PC-3 (cell line): ENCODE results near the gene NMUR2. TPM values are rescaled to one million over a fixed set of nuclear protein-coding genes. Genes with fewer than 3 reads are reported as not detected.

Experiments used
- ATAC-seq: fragments of 200-7000 bp; cut with Tn5 transposase; 2 replicates; pipeline ENCODE4 v1.9.1; 2020; ENCODE audit warnings: mild to moderate bottlenecking, moderate library complexity
- Bru-seq: library from RNA; stranded (reverse); fragments of 400-500 nt; gene quantifications from one replicate; lab custom pipeline; 2021; lab: Mats Ljungman, UMichigan
- BruChase-seq, 2 experiments: library from RNA; stranded (reverse); fragments of 400-500 nt; gene quantifications; one replicate each; lab custom pipeline; 2021; lab: Mats Ljungman, UMichigan
- BruUV-seq: library from RNA; stranded (reverse); fragments of 400-500 nt; replicated peaks from 2 replicates; lab custom pipeline; 2021; lab: Mats Ljungman, UMichigan
- CTCF ChIA-PET: fragments of 300-600 bp; sonication (Branson Sonifier 250); formaldehyde crosslinking; loops from one replicate; lab custom pipeline; 2022; ENCODE audit warnings: antibody characterized with exemption; lab: Charles Lee
- POLR2A ChIA-PET: fragments of 300-600 bp; sonication (Branson Sonifier 250); formaldehyde crosslinking; loops from one replicate; lab custom pipeline; 2022; ENCODE audit warnings: antibody characterized with exemption; ENCODE audit not compliant: unreplicated experiment; lab: Charles Lee
- DNase-seq: peaks from one replicate; pipeline ENCODE4 v3.0.0-alpha.2; 2015
- H2AFZ ChIP-seq: fragments of 300-600 bp; sonication (generic); 2 replicates; pipeline ENCODE4 v1.6.0; 2016; ENCODE audit warnings: antibody characterized with exemption, low read length
- H3F3A ChIP-seq: fragments of 300-600 bp; sonication (generic); one replicate; pipeline ENCODE4 v1.6.0; 2017; ENCODE audit warnings: antibody characterized with exemption, low read length, control low read depth, mild to moderate bottlenecking; ENCODE audit not compliant: unreplicated experiment
- H3K27ac ChIP-seq: fragments of 300-600 bp; sonication (generic); 2 replicates; pipeline ENCODE4 v1.5.1; 2016; ENCODE audit warnings: mild to moderate bottlenecking, low read length
- H3K27me3 ChIP-seq: fragments of 300-600 bp; sonication (generic); 2 replicates; pipeline ENCODE4 v1.6.1; 2016; ENCODE audit warnings: low read length, mixed read lengths
- H3K36me3 ChIP-seq: fragments of 300-600 bp; sonication (generic); 2 replicates; pipeline ENCODE4 v1.6.1; 2016; ENCODE audit warnings: low read depth, mixed run types, low read length, mixed read lengths
- H3K4me1 ChIP-seq: fragments of 300-600 bp; sonication (generic); 2 replicates; pipeline ENCODE4 v1.5.1; 2016; ENCODE audit warnings: low read length; ENCODE audit not compliant: insufficient read depth
- H3K4me2 ChIP-seq: fragments of 300-600 bp; sonication (generic); 2 replicates; pipeline ENCODE4 v1.6.0; 2016; ENCODE audit warnings: low read length
- H3K4me3 ChIP-seq: fragments of 300-600 bp; sonication (generic); 2 replicates; pipeline ENCODE4 v1.5.1; 2016; ENCODE audit warnings: mild to moderate bottlenecking, low read length, mixed read lengths
- H3K79me2 ChIP-seq: fragments of 300-600 bp; sonication (generic); 2 replicates; pipeline ENCODE4 v1.6.1; 2017; ENCODE audit warnings: low read length, mixed read lengths
- H3K9ac ChIP-seq: fragments of 300-600 bp; sonication (generic); 2 replicates; pipeline ENCODE4 v1.6.0; 2016; ENCODE audit warnings: mild to moderate bottlenecking, low read length
- H3K9me2 ChIP-seq: fragments of 300-600 bp; sonication (generic); replicated peaks from 2 replicates; pipeline ENCODE4 v1.6.1; 2016; ENCODE audit warnings: mixed run types, low read length, mixed read lengths
- H3K9me3 ChIP-seq: fragments of 300-600 bp; sonication (generic); 2 replicates; pipeline ENCODE4 v1.6.1; 2016; ENCODE audit warnings: low read length, mixed read lengths
- H4K20me1 ChIP-seq: fragments of 300-600 bp; sonication (generic); 2 replicates; pipeline ENCODE4 v1.6.1; 2016; ENCODE audit warnings: low read length, mixed read lengths
- EZH2 ChIP-seq: fragments of 300-600 bp; sonication (generic); IDR thresholded peaks from one replicate; pipeline ENCODE4 v1.6.1; 2017; ENCODE audit warnings: antibody characterized with exemption, mild to moderate bottlenecking, low read length; ENCODE audit not compliant: unreplicated experiment
- EZH2phosphoT487 ChIP-seq: fragments of 300-600 bp; sonication (generic); IDR thresholded peaks from 2 replicates; pipeline ENCODE4 v1.6.1; 2018; ENCODE audit warnings: mild to moderate bottlenecking, antibody characterized with exemption, low read length, borderline replicate concordance
- intact Hi-C: fragments of 100-400 bp; cut with micrococcal nuclease; formaldehyde crosslinking; loops from 2 replicates; pipeline ENCODE4 v1.9.0; 2023
- long read RNA-seq: library from polyadenylated mRNA; unstranded; transcript quantifications from one replicate; pipeline ENCODE4 v2.0.0, GENCODE V29; 2021; ENCODE audit not compliant: unreplicated experiment
- total RNA-seq: library from RNA; depleted of rRNA; stranded (reverse); fragments of >200 nt; gene quantifications from 2 replicates; pipeline ENCODE4 v1.2.3, GENCODE V29; 2014; rRNA removed
- TF ChIP-seq, protein P1 (sequence below): fragments of 300-600 bp; sonication (generic); conservative IDR thresholded peaks from 2 replicates; pipeline ENCODE4 v1.5.1; 2017; ENCODE audit warnings: antibody characterized with exemption, low read depth, mild to moderate bottlenecking, low read length

NMUR2 gene
- total RNA-seq (not detected in 2 replicates), Bru-seq, nascent RNA (percentile 22 among the genes with signal in this experiment), BruChase-seq, experiment 1, labeled RNA remaining after a 6-hour chase (percentile 21 among the genes with signal in this experiment), BruChase-seq, experiment 2, labeled RNA remaining after a 2-hour chase (percentile 30 among the genes with signal in this experiment)
- long read RNA-seq, partial matches to known transcripts: 0 of 1 reads
- long read RNA-seq, other reads (novel, unspliced or antisense): 1 of 1 reads

DNA sequence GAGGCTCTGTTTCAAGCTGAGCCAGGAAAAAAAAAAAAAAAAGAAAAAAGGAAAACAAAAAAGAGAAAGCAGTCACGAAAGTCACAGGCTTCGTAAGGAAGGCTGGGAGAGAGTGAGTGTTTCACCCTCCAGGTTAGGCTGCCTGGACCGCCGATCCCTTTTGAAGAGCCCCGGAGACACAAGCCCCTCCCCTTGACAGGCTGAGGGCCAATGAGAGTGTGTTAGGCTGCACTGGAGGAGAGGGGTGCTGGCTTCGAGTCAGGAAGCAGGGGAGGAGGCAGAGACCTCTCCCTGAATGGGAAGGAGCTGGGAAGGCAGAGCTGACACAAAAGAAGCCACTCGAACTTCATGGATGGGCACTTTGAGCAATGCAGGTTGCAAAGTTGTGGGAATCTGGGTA lies at the start of gene NMUR2:
Gene NMUR2, minus strand, starts transcription at position 135 of the 400 bp plus-strand sequence. CDS start 166 bp downstream, outside the sequence.
- Histone ChIP-seq H2AFZ (peak within 1 kb of the TSS; percentile 2; the same call in 1 of the 2 replicates), H3K4me2 (no peak within 1 kb of the TSS), H3K79me2 (no peaks in the 10 kb centered on the region), H4K20me1 (no peaks in the 10 kb centered on the region), H3K9me3 (no peaks in the 10 kb centered on the region), H3K27ac (no peak within 1 kb of the TSS), H3K9ac (no peak within 1 kb of the TSS), H3K4me3 (no peak within 1 kb of the TSS), H3K27me3 (no peaks in the 10 kb centered on the region), H3K4me1 (no peaks in the 10 kb centered on the region), H3K9me2 (no peaks in the 10 kb centered on the region), H3K36me3 (no peaks in the 10 kb centered on the region), H3F3A (no peaks in the 10 kb centered on the region)
- TF ChIP-seq EZH2phosphoT487: no peak
- DNase-seq (no peak), ATAC-seq (no peak)
- BruUV-seq: no TSS peak
- ChIA-PET CTCF (no interaction called here), POLR2A (no interaction called here)
- intact Hi-C loops: no loop called here

- Histone ChIP-seq H3K27me3 (peaks cover 31% of the 10 kb centered on the region; the same call in 1 of the 2 replicates), H3K79me2 (no peaks in the 10 kb centered on the region), H3K9me2 (no peaks in the 10 kb centered on the region), H3K27ac (no peak overlapping the region), H3K9me3 (no peaks in the 10 kb centered on the region), H4K20me1 (no peaks in the 10 kb centered on the region), H2AFZ (no peak overlapping the region), H3K4me3 (no peak overlapping the region), H3K36me3 (no peaks in the 10 kb centered on the region), H3K4me1 (no peaks in the 10 kb centered on the region), H3K9ac (no peak overlapping the region), H3K4me2 (no peak overlapping the region), H3F3A (no peaks in the 10 kb centered on the region)
- ChIA-PET CTCF (no interaction called here), POLR2A (no interaction called here)
- no peak for TF ChIP-seq EZH2phosphoT487
- no TSS peak for BruUV-seq
- no peak for ATAC-seq
- intact Hi-C loops: loop anchor here (2.0 kb wide), 1 partner anchor 285 kb away; no protein-coding TSS in a partner anchor
- DNase-seq: no peak
These were observed 38.9 kb upstream of the NMUR2 start for GRCh38 chr5:152443935-152444334.

DNA sequence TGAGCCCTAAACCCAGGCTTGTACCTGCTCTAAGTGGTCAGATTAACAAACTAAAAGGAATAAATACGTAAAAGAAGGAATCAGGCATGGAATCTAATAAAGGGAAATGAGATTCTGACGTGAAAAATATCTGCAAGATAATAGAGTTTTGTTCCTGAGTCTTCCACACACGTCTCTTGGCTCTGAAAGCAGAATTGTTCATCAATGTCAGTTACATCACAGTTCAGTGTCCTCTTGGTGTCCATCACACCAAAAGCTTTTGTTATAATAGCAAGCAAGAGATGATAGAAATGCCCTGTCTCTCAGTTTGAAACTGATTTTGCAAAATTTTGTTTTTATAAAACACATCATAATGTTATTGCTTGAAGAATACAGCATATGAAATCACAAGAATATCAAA lies 34.7 kb upstream of the NMUR2 start:
- Histone ChIP-seq H4K20me1 (no peaks in the 10 kb centered on the region), H3K36me3 (no peaks in the 10 kb centered on the region), H3F3A (no peaks in the 10 kb centered on the region), H3K9me2 (no peaks in the 10 kb centered on the region), H3K27me3 (peaks cover 19% of the 10 kb centered on the region; the same call in 1 of the 2 replicates), H3K27ac (no peak overlapping the region), H3K4me3 (no peak overlapping the region), H3K4me1 (no peaks in the 10 kb centered on the region), H2AFZ (no peak overlapping the region), H3K79me2 (no peaks in the 10 kb centered on the region), H3K9me3 (no peaks in the 10 kb centered on the region), H3K4me2 (no peak overlapping the region), H3K9ac (no peak overlapping the region)
- DNase-seq: no peak
- ChIA-PET POLR2A (no interaction called here), CTCF (no interaction called here)
- no peak for ATAC-seq
- TF ChIP-seq EZH2 (no peak), EZH2phosphoT487 (no peak)
- TF ChIP-seq, protein P1, sequence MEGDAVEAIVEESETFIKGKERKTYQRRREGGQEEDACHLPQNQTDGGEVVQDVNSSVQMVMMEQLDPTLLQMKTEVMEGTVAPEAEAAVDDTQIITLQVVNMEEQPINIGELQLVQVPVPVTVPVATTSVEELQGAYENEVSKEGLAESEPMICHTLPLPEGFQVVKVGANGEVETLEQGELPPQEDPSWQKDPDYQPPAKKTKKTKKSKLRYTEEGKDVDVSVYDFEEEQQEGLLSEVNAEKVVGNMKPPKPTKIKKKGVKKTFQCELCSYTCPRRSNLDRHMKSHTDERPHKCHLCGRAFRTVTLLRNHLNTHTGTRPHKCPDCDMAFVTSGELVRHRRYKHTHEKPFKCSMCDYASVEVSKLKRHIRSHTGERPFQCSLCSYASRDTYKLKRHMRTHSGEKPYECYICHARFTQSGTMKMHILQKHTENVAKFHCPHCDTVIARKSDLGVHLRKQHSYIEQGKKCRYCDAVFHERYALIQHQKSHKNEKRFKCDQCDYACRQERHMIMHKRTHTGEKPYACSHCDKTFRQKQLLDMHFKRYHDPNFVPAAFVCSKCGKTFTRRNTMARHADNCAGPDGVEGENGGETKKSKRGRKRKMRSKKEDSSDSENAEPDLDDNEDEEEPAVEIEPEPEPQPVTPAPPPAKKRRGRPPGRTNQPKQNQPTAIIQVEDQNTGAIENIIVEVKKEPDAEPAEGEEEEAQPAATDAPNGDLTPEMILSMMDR: no peak
- no TSS peak for BruUV-seq
- intact Hi-C loops: no loop called here
